HepG2 (cell line): ENCODE data around the gene RAPGEF2. TPM values are rescaled to one million over a fixed set of nuclear protein-coding genes. Genes with fewer than 3 reads are reported as not detected.

Experiments
- ATAC-seq: fragments of 200-7000 bp; cut with Tn5 transposase; 3 replicates; pipeline ENCODE4 v1.9.1; 2020; ENCODE audit warnings: mild to moderate bottlenecking, moderate library complexity
- BruUV-seq: library from RNA; stranded (reverse); fragments of 400-500 nt; replicated peaks from 2 replicates; lab custom pipeline; 2021; lab: Mats Ljungman, UMichigan
- CTCF ChIA-PET: fragments of 300-600 bp; formaldehyde crosslinking; extraction: SDS; loops from one replicate; lab custom pipeline; 2021; ENCODE audit warnings: low total read pairs, inconsistent platforms, low intra/inter-chr PET ratio; lab: Yijun Ruan, JAX
- POLR2A ChIA-PET: fragments of 350-600 bp; sonication (Branson Sonifier 250); formaldehyde crosslinking; loops from one replicate; lab custom pipeline; 2020; ENCODE audit warnings: antibody characterized with exemption, inconsistent platforms; lab: Yijun Ruan, JAX
- DNase-seq: peaks from one replicate; pipeline ENCODE4 v3.0.0-alpha.2; 2015; ENCODE audit warnings: low spot score
- FAIRE-seq: peaks from 3 replicates; lab custom pipeline; 2011; peaks lifted over from hg19 to GRCh38; lab: Jason Lieb, UNC
- H2AFZ ChIP-seq: one replicate; pipeline ENCODE4 v1.6.1; 2011; ENCODE audit warnings: low read length, inconsistent platforms
- H3K27ac ChIP-seq: fragments of 300-600 bp; 3 replicates; pipeline ENCODE4 v1.8.0; 2011; ENCODE audit warnings: mixed run types, mild to moderate bottlenecking, mixed read lengths, low read length, inconsistent platforms; ENCODE audit not compliant: insufficient read depth; ENCODE audit errors: extremely low read length
- H3K27me3 ChIP-seq, 2 experiments: fragments of 200-600 bp in 1 of 2; 2 replicates in 1 of 2; 3 replicates in 1 of 2; pipeline versions ENCODE4 v1.6.0 to v1.8.0; 2011; ENCODE audit warnings: low read length in 2 of 2, mild to moderate bottlenecking in 2 of 2, moderate library complexity in 2 of 2, inconsistent platforms in 1 of 2; ENCODE audit not compliant: insufficient read depth in 2 of 2, control insufficient read depth in 1 of 2
- H3K36me3 ChIP-seq, 2 experiments: fragments of 200-600 bp in 1 of 2; replicated peaks in 1 of 2; 2 replicates in 1 of 2; 3 replicates in 1 of 2; pipeline versions ENCODE4 v1.5.1 to v1.8.0; 2011; ENCODE audit warnings: low read length in 2 of 2, inconsistent platforms in 1 of 2; ENCODE audit not compliant: insufficient read depth in 2 of 2, control insufficient read depth in 1 of 2
- H3K4me1 ChIP-seq: 2 replicates; pipeline ENCODE4 v1.5.1; 2012; ENCODE audit warnings: low read length, inconsistent platforms; ENCODE audit not compliant: insufficient read depth
- H3K4me2 ChIP-seq: 2 replicates; pipeline ENCODE4 v1.6.0; 2011; ENCODE audit warnings: low read depth, low read length, inconsistent platforms
- H3K4me3 ChIP-seq, 3 experiments: fragments of 200-600 bp in 1 of 3; sonication (generic), shearing (Covaris generic) in 1 of 3; replicated peaks in 1 of 3; 2 replicates each; pipeline ENCODE4 v1.5.1; 2011 to 2016; ENCODE audit warnings: low read length in 3 of 3, inconsistent platforms in 2 of 3, low read depth in 2 of 3, mild to moderate bottlenecking in 2 of 3, control low read depth in 1 of 3, mixed read lengths in 1 of 3; ENCODE audit not compliant: insufficient read depth in 1 of 3
- H3K79me2 ChIP-seq: one replicate; pipeline ENCODE4 v1.6.1; 2011; ENCODE audit warnings: low read length, inconsistent platforms; ENCODE audit not compliant: insufficient read depth
- H3K9ac ChIP-seq: 2 replicates; pipeline ENCODE4 v1.6.0; 2011; ENCODE audit warnings: mild to moderate bottlenecking, low read depth, low read length, inconsistent platforms; ENCODE audit not compliant: insufficient read depth
- H3K9me3 ChIP-seq: 2 replicates; pipeline ENCODE4 v1.5.1; 2012; ENCODE audit warnings: mild to moderate bottlenecking, low read length
- H4K20me1 ChIP-seq: 2 replicates; pipeline ENCODE4 v1.6.0; 2011; ENCODE audit warnings: inconsistent platforms, mild to moderate bottlenecking, low read length, moderate library complexity; ENCODE audit not compliant: insufficient read depth
- ATF3 ChIP-seq: sonication (generic); formaldehyde crosslinking; IDR thresholded peaks from 2 replicates; pipeline ENCODE4 v1.4.0; 2020; ENCODE audit warnings: missing genetic modification reagents
- DMAP1 ChIP-seq: IDR thresholded peaks from 2 replicates; pipeline ENCODE4 v1.6.1; 2016
- EP300 ChIP-seq, 3 experiments: sonication (generic) in 1 of 3; formaldehyde crosslinking in 1 of 3; IDR thresholded peaks; 2 replicates each; pipeline versions ENCODE4 v1.5.1 to v1.6.1; 2011 to 2020; ENCODE audit warnings: low read depth in 2 of 3, low read length in 2 of 3, borderline replicate concordance in 1 of 3, improper control_type of control experiment in 1 of 3, mild to moderate bottlenecking in 1 of 3, missing genetic modification reagents in 1 of 3, moderate library complexity in 1 of 3
- MAFG ChIP-seq: sonication (generic); formaldehyde crosslinking; IDR thresholded peaks from 2 replicates; pipeline ENCODE4 v1.5.1; 2020; ENCODE audit warnings: mild to moderate bottlenecking, missing genetic modification reagents
- NFIC ChIP-seq: IDR thresholded peaks from 2 replicates; pipeline ENCODE4 v1.6.1; 2012; ENCODE audit warnings: mild to moderate bottlenecking, low read length, inconsistent platforms
- PAWR ChIP-seq: sonication (generic); formaldehyde crosslinking; IDR thresholded peaks from 2 replicates; pipeline ENCODE4 v1.4.0; 2020; ENCODE audit warnings: missing genetic modification reagents, mild to moderate bottlenecking, borderline replicate concordance
- ZBTB3 ChIP-seq: sonication (generic); formaldehyde crosslinking; IDR thresholded peaks from 2 replicates; pipeline ENCODE4 v1.4.0; 2020; ENCODE audit warnings: low read depth, mild to moderate bottlenecking, moderate library complexity, missing genetic modification reagents, borderline replicate concordance
- ZNF574 ChIP-seq: sonication (generic); formaldehyde crosslinking; IDR thresholded peaks from 2 replicates; pipeline ENCODE4 v1.4.0; 2020; ENCODE audit warnings: missing genetic modification reagents
- WGBS: methylation state at CpG from one replicate; pipeline ENCODE4 v1.1.6; 2017; ENCODE audit warnings: low lambda C conversion rate; 5-methylcytosine and 5-hydroxymethylcytosine counted together
- in situ Hi-C: cut with HindIII; loops from 2 replicates; pipeline ENCODE4 v1.10.0; 2017; ENCODE audit warnings: low pct_unique_long_range_greater_than_20kb; ENCODE audit not compliant: extremely low pct_ligation_motif_present
- intact Hi-C: fragments of 100-400 bp; cut with micrococcal nuclease; formaldehyde crosslinking; loops from one replicate; pipeline ENCODE4 v1.10.0; 2022; ENCODE audit not compliant: unreplicated experiment
- polyA plus RNA-seq, 8 experiments: library from polyadenylated mRNA; depleted of rRNA in 3 of 8; stranded (reverse) in 7 of 8; unstranded in 1 of 8; fragments of >200 nt; fragmentation: Illumina TruSeq in 4 of 8; extraction: Trizol in 4 of 8; gene quantifications; 2 replicates each; pipeline versions ENCODE4 v1.2.1 to v1.2.3, GENCODE V29; 2011 to 2016; ENCODE audit warnings: low read depth in 4 of 8, missing spikeins in 1 of 8, mixed read lengths in 1 of 8; ENCODE audit not compliant: insufficient read depth in 1 of 8
- total RNA-seq, 5 experiments: library from RNA; depleted of rRNA; stranded (reverse); fragments of >200 nt; fragmentation: Illumina TruSeq; extraction: Trizol; gene quantifications; 2 replicates each; pipeline ENCODE4 v1.2.3, GENCODE V29; 2016; ENCODE audit warnings: low read depth in 1 of 5

RAPGEF2 gene
- total and polyA plus RNA-seq, 2 of the 13 experiments (the other 11 are each of a cell fraction or from before 2014, with no cell fraction given) = 19.2 to 23.0 TPM

- in situ Hi-C loops (no loop called here), intact Hi-C loops (no loop called here)
- H3K4me3 ChIP-seq = no peak overlapping the region
- no peaks in the 10 kb centered on the region for H3K36me3 ChIP-seq
- FAIRE-seq = no peak
- H3K27me3 ChIP-seq = no peaks in the 10 kb centered on the region
- no peak overlapping the region for H2AFZ ChIP-seq
- 92% methylated on average over 5 of the region's 5 CpGs for WGBS
- H3K4me2 ChIP-seq = no peak overlapping the region
- H3K9me3 ChIP-seq = no peaks in the 10 kb centered on the region
- no peak for DNase-seq
- CTCF ChIA-PET = no interaction called here
- no peak for TF ChIP-seq PAWR (CRISPR knock-in tag)
- no peak for TF ChIP-seq ZBTB3 (CRISPR knock-in tag)
- TF ChIP-seq ZNF574 = no peak
- no peak for TF ChIP-seq ATF3 (CRISPR knock-in tag)
- TF ChIP-seq EP300 (IDR thresholded peaks at IDR 0.05; ENCODE audit: low read depth in 2 of 2, low read length in 2 of 2) = no peak
- TF ChIP-seq EP300 (CRISPR knock-in tag; IDR thresholded peaks at IDR 0.05; ENCODE audit: borderline replicate concordance) = no peak
- no peak for TF ChIP-seq NFIC
- TF ChIP-seq DMAP1 (CRISPR knock-in tag) = no peak
- TF ChIP-seq MAFG (CRISPR knock-in tag) = no peak
- peaks cover 26% of the 10 kb centered on the region for H3K79me2 ChIP-seq
- H3K4me1 ChIP-seq = peaks cover 12% of the 10 kb centered on the region
- H3K9ac ChIP-seq = no peak overlapping the region
- no peak overlapping the region for H3K27ac ChIP-seq
- ATAC-seq = no peak
- H4K20me1 ChIP-seq = no peaks in the 10 kb centered on the region; the same call in 1 of the 2 replicates
- POLR2A ChIA-PET = no interaction called here
- no TSS peak for BruUV-seq
Observed at GRCh38 chr4:159142681-159143384, 40.0 kb downstream of the RAPGEF2 start.
